Endothelial cell (in vitro differentiated cells): ENCODE results near the gene MIB2. TPM values are rescaled to one million over a fixed set of nuclear protein-coding genes. Genes with fewer than 3 reads are reported as not detected.

Experiments
- DNase-seq: peaks from one replicate; pipeline ENCODE4 v3.0.0; 2021; ENCODE audit warnings: low spot score
- H3K27ac Mint-ChIP-seq: one replicate; pipeline ENCODE4 v1.8.0; 2021; ENCODE audit warnings: mixed read lengths, inconsistent platforms; ENCODE audit not compliant: unreplicated experiment
- H3K27me3 Mint-ChIP-seq: one replicate; pipeline ENCODE4 v1.8.0; 2021; ENCODE audit warnings: mild to moderate bottlenecking, moderate library complexity, mixed read lengths, inconsistent platforms; ENCODE audit not compliant: unreplicated experiment
- H3K36me3 Mint-ChIP-seq: one replicate; pipeline ENCODE4 v1.8.0; 2021; ENCODE audit warnings: mild to moderate bottlenecking, low read depth, mixed read lengths, inconsistent platforms; ENCODE audit not compliant: unreplicated experiment
- H3K4me1 Mint-ChIP-seq: one replicate; pipeline ENCODE4 v1.8.0; 2021; ENCODE audit warnings: mild to moderate bottlenecking, mixed read lengths, inconsistent platforms; ENCODE audit not compliant: unreplicated experiment
- H3K4me3 Mint-ChIP-seq: one replicate; pipeline ENCODE4 v1.8.0; 2021; ENCODE audit warnings: mild to moderate bottlenecking, mixed read lengths, inconsistent platforms; ENCODE audit not compliant: unreplicated experiment
- H3K9me3 Mint-ChIP-seq: one replicate; pipeline ENCODE4 v1.8.0; 2021; ENCODE audit warnings: mixed read lengths, inconsistent platforms; ENCODE audit not compliant: unreplicated experiment
- total RNA-seq: library from RNA; stranded (reverse); fragmentation: NEBNext Ultra II Directional; extraction: Animal tissue kit (Norgen Biotek cat#: 25700); gene quantifications from one replicate; pipeline ENCODE4 v1.2.1, GENCODE V29; 2021; ENCODE audit not compliant: unreplicated experiment
- TF ChIP-seq, protein P1 (sequence below): fragments of 200-600 bp; sonication (generic); IDR thresholded peaks from one replicate; pipeline ENCODE4 v1.5.0; 2021; ENCODE audit warnings: antibody characterized with exemption; ENCODE audit not compliant: unreplicated experiment

MIB2 gene
- total RNA-seq, 1 donor from 2014 or later, result 84.4 TPM

DNA sequence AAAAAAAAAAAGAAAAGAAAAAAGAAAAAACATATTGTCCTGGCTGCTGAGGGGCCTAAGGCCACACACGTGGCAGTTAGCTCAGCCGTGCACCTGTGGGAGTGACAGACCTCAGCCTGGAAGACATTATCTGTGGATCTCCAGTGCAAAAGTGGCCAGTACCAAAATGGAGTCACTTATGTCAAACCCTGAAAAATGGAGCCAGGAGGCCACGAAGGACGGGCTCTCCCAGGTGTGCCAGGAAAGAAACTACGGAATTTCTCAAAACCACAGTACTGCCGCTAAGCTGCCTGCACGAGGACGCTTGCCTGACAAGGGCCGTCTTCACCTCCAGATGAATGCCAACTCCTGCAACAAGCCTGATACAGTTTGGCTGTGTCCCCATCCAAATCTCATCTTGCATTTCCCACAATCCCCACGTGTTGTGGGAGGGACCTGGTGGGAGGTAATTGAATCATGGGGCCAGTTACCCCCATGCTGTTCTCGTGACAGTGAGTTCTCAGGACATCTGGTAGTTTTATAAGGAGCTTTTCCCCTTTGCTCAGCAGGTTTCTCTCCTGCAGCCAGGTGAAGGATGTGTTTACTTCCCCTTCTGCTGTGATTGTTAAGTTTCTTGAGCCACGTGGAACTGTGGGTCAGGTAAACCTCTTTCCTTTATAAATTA, 5.3 kb upstream of the MIB2 start:
- no peak overlapping the region for H3K4me3 Mint-ChIP-seq
- peaks cover 37% of the 10 kb centered on the region for H3K4me1 Mint-ChIP-seq
- DNase-seq, result no peak
- TF ChIP-seq, protein P1, sequence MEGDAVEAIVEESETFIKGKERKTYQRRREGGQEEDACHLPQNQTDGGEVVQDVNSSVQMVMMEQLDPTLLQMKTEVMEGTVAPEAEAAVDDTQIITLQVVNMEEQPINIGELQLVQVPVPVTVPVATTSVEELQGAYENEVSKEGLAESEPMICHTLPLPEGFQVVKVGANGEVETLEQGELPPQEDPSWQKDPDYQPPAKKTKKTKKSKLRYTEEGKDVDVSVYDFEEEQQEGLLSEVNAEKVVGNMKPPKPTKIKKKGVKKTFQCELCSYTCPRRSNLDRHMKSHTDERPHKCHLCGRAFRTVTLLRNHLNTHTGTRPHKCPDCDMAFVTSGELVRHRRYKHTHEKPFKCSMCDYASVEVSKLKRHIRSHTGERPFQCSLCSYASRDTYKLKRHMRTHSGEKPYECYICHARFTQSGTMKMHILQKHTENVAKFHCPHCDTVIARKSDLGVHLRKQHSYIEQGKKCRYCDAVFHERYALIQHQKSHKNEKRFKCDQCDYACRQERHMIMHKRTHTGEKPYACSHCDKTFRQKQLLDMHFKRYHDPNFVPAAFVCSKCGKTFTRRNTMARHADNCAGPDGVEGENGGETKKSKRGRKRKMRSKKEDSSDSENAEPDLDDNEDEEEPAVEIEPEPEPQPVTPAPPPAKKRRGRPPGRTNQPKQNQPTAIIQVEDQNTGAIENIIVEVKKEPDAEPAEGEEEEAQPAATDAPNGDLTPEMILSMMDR, result no peak
- H3K36me3 Mint-ChIP-seq, result peaks cover 13% of the 10 kb centered on the region
- no peak overlapping the region for H3K27ac Mint-ChIP-seq
- no peaks in the 10 kb centered on the region for H3K9me3 Mint-ChIP-seq
- peaks cover 11% of the 10 kb centered on the region for H3K27me3 Mint-ChIP-seq

DNA sequence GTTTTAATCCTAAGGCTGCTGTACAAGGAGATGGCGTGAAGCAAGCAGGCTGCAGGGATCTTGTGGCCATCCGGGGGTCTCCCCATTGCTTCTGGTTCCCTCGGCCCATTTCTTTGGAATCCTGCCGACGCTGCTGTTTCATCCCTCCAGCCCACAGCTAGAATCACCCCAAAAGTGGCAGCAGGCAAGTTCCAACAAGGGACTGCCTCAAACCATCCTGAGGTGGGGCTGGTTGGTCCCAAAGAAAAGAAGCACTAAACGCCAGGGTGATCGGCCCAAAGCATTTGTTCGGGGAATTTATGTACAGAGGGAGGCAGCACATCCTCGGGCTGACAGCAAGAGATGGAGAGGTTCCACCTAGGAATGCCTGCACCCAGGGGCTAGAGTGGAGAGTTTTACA, 4.5 kb upstream of the MIB2 start:
- peak overlapping the region; percentile 81 for H3K27ac Mint-ChIP-seq
- peaks cover 13% of the 10 kb centered on the region for H3K36me3 Mint-ChIP-seq
- TF ChIP-seq, protein P1, result no peak
- no peak for DNase-seq
- peaks cover 38% of the 10 kb centered on the region for H3K4me1 Mint-ChIP-seq
- peak overlapping the region; percentile 69 for H3K4me3 Mint-ChIP-seq
- peaks cover 12% of the 10 kb centered on the region for H3K27me3 Mint-ChIP-seq
- no peaks in the 10 kb centered on the region for H3K9me3 Mint-ChIP-seq

DNA sequence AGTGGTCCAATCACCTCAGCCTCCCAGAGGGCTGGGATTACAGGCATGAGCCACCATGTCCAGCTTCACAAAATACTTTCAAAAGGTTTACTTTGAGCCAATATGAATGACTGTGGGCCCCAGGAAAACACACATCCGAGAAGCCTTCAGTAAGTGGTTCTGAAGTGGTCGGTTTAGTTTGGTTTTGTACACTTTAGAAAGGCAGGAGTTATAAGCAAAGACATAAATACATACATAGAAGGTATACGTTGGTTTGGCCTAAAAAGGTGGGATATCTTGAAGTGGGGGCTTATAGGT, 3.2 kb upstream of the MIB2 start:
- H3K27ac Mint-ChIP-seq, result peak overlapping the region; percentile 70
- H3K27me3 Mint-ChIP-seq, result peaks cover 13% of the 10 kb centered on the region
- peak overlapping the region; percentile 7 for H3K4me3 Mint-ChIP-seq
- peaks cover 9% of the 10 kb centered on the region for H3K36me3 Mint-ChIP-seq
- TF ChIP-seq, protein P1, result no peak
- no peak for DNase-seq
- H3K4me1 Mint-ChIP-seq, result peaks cover 37% of the 10 kb centered on the region
- H3K9me3 Mint-ChIP-seq, result no peaks in the 10 kb centered on the region

DNA sequence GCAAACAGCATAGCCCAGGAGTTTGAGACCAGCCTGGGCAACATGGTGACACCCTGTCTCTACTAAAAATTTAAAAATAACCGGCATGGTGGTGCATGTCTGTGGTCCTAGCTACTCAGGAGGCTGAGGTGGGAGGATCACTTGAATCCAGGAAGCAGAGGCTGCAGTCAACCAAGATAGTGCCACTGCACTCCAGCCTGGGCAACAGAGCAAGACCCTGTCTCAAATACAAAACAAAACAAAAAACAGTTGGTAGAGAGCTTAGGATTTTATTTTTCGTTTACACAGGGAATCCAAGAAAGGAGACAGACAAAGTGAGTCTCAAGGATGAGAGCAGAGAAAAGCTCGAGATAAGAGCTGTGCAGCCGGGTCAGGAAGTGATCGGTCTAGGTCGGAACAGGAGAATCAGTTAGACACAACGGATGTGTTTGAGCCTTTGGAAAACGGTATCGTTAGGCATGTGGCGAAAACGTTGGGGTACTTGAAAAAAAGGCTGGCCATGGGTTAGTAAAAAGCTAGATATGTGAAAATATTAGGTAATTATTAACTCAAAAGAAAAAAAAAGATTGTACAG, 1.7 kb upstream of the MIB2 start:
- DNase-seq, result no peak
- peak overlapping the region; percentile 68 for H3K27ac Mint-ChIP-seq
- H3K9me3 Mint-ChIP-seq, result no peaks in the 10 kb centered on the region
- TF ChIP-seq, protein P1, result no peak
- peaks cover 13% of the 10 kb centered on the region for H3K36me3 Mint-ChIP-seq
- peaks cover 43% of the 10 kb centered on the region for H3K4me1 Mint-ChIP-seq
- H3K27me3 Mint-ChIP-seq, result peaks cover 17% of the 10 kb centered on the region
- H3K4me3 Mint-ChIP-seq, result peak overlapping the region; percentile 84

DNA sequence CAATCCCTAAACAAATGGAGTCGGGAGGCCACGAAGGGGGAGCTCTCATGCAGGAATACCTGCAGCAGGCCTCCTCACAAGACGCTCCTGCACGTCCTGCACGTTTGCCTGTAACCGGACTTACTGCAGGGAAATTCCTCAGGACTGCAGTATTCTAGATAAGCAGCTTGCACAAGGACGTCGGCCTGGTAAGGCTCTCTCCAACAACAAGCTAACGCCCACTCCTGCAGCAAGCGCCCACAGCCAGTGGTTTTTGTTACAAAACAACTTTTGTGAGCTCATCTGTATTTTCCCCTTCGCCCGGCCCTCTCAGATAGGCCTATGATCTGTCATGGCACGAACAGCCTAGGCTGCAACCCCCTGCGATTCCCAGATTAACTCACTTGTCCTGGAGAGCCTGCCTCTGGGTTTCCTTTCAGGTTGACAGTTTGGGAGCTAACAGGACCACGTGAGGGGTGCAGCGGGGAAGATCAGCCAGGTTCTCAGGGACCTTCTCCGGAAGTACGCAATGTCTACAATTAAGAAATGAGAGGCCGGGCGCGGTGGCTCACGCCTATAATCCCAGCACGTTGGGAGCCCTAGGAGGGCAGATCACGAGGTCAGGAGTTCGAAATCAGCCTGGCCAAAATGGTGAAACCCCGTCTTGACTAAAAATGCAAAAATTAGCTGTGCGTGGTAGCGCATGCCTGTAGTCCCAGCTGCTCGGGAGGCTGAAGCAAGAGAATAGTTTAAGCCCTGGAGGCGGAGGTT, 921 bp upstream of the MIB2 start:
- TF ChIP-seq, protein P1, result no peak
- Mint-ChIP-seq H3K9me3 (no peaks in the 10 kb centered on the region), H3K4me3 (peak overlapping the region; percentile 96), H3K36me3 (peaks cover 13% of the 10 kb centered on the region), H3K4me1 (peaks cover 43% of the 10 kb centered on the region), H3K27me3 (peaks cover 17% of the 10 kb centered on the region), H3K27ac (peak overlapping the region; percentile 79)
- DNase-seq, result peak; percentile 6
